Body of pancreas (tissue), 4 donors: Measurements from ENCODE around the gene EXT2. TPM values are rescaled to one million over a fixed set of nuclear protein-coding genes. Genes with fewer than 3 reads are reported as not detected.
A peak's percentile ranks its signal among the peaks of the same experiment; 100 is the strongest.

Source experiments
- ATAC-seq: fragments of 150-250 bp; one replicate; pipeline ENCODE4 v1.9.1; 2016
- DNase-seq, 4 donors: peaks; one replicate each; pipeline ENCODE4 v3.0.0-alpha.2; 2019
- H3K27ac ChIP-seq, 4 donors: fragments of 200-600 bp; sonication (generic); 1 replicate in 3 of 4; 2 replicates in 1 of 4; pipeline versions ENCODE4 v1.5.1 to v1.6.1; 2016 to 2019; ENCODE audit warnings: mild to moderate bottlenecking in 1 of 4, mixed read lengths in 1 of 4, moderate library complexity in 1 of 4
- H3K27me3 ChIP-seq, 2 donors: fragments of 200-600 bp; sonication (generic); one replicate each; pipeline ENCODE4 v1.6.0; 2016; ENCODE audit warnings: mild to moderate bottlenecking in 1 of 2
- H3K36me3 ChIP-seq, 2 donors: fragments of 200-600 bp; sonication (generic); replicated peaks in 1 of 2; 2 replicates each; pipeline ENCODE4 v1.5.1; 2016; ENCODE audit warnings: low read depth in 2 of 2; ENCODE audit not compliant: insufficient read depth in 1 of 2
- H3K4me1 ChIP-seq: fragments of 200-600 bp; sonication (generic); one replicate; pipeline ENCODE4 v1.6.0; 2016
- H3K4me3 ChIP-seq, 2 donors: fragments of 200-600 bp; sonication (generic); 1 replicate in 1 of 2; 2 replicates in 1 of 2; pipeline ENCODE4 v1.5.1; 2016 to 2019
- H3K9me3 ChIP-seq, 3 donors: fragments of 200-600 bp; sonication (generic); 1 replicate in 2 of 3; 2 replicates in 1 of 3; pipeline ENCODE4 v1.5.1; 2016
- CTCF ChIP-seq, 7 experiments: fragments of 450-650 bp in 4 of 7; fragments of 200-600 bp in 3 of 7; sonication (generic) in 3 of 7; IDR thresholded peaks; one replicate each; pipeline ENCODE4 v1.5.1; 2016 to 2019; ENCODE audit warnings: antibody characterized with exemption in 7 of 7
- POLR2A ChIP-seq, 3 donors: fragments of 450-650 bp; IDR thresholded peaks; one replicate each; pipeline ENCODE4 v1.6.1; 2016; ENCODE audit warnings: antibody characterized with exemption in 3 of 3, mild to moderate bottlenecking in 2 of 3
- WGBS, 2 donors: methylation state at CpG; one replicate each; pipeline ENCODE4 v1.1.5; 2017; 5-methylcytosine and 5-hydroxymethylcytosine counted together
- intact Hi-C: fragments of 100-400 bp; cut with DNase I; formaldehyde crosslinking; loops from one replicate; pipeline ENCODE4 v1.15.1; 2023
- total RNA-seq, 2 donors: library from RNA; depleted of rRNA; stranded (reverse); fragments of >200 nt; gene quantifications; one replicate each; pipeline ENCODE4 v1.1.0, GENCODE V29; 2016

EXT2 gene
- total RNA-seq, 2 donors from 2014 or later, result 21.4 to 34.2 TPM

DNA sequence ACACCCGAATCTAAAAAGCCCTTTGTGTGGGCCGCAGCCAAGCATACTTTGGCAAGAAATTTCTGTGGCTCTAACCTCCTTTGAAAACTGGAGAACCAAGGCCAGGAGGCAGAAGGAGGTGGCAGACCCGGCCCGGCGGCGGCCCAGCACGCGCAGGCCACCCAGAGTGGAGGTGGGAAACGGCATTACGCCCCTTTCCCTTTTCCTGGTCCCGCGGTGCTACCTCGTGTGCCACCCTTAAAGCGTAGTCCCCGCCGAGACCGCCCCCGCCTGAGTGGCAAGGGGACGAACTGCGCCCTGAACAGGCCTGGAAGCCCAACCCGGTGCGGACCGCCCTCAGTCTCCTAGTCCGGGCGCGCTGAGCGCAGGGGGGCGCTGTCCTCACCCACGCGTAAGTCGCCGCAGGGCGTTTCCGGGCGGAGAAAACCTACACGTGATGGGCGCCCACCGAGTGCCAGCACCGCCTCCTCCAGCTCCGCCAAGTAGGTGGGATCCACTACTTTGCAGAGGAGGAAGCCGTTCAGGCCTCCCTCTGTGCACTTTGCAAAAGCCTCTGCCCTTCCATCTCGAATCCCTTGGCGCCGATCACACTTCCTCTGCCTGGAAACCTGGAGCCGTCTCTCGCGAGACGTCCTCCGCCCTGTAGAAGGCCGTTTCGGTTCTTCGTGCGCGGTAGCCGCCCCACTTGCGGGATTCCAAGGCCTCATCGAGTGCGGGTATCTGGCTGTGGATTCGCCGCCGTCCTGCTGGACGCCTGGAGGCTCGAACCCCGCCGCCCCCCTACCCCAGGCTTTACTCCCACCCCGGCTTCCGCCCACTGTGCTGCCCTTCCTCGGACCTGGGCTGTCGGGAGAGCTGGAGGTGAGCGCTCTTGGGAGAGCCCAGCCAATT is 29.4 kb upstream of the EXT2 start, which contains the start of gene ACCS:
Gene ACCS (plus strand): TSS at position 430 of the 891 bp plus-strand sequence. CDS start 1,358 bp downstream, outside the sequence.
- Histone ChIP-seq H3K4me1 (peaks cover 11% of the 10 kb centered on the region), H3K27ac (peak within 1 kb of the TSS; percentile 89 to 94 (median 90)), H3K9me3 (no peaks in the 10 kb centered on the region), H3K4me3 (peak within 1 kb of the TSS; percentile 70 to 73), H3K27me3 (no peaks in the 10 kb centered on the region), H3K36me3 (no peaks in the 10 kb centered on the region)
- peak; percentile 94 for ATAC-seq
- TF ChIP-seq POLR2A (IDR thresholded peaks at IDR 0.05) (peak; percentile 66 to 85 (median 81)), CTCF (IDR thresholded peaks at IDR 0.05) (peak; percentile 75 to 96 (median 91))
- intact Hi-C loops, result no loop called here
- WGBS, 2 donors, result 0% methylated on average over 43 to 70 of the region's 70 CpGs
- peak; percentile 96 to 98 (median 96) for DNase-seq

GRCh38 chr11:44066732-44067141 is 28.7 kb upstream of the EXT2 start:
- WGBS, 2 donors, result 18% methylated on average over 10 of the region's 10 CpGs
- ATAC-seq (peak; percentile 51), DNase-seq (peak; percentile 11 to 40 (median 23))
- Histone ChIP-seq H3K27me3 (no peaks in the 10 kb centered on the region), H3K4me1 (peaks cover 11% of the 10 kb centered on the region), H3K4me3 (peak overlapping the region; percentile 70 to 73), H3K36me3 (peaks cover 0 to 1% of the 10 kb centered on the region in 2 donors), H3K9me3 (no peaks in the 10 kb centered on the region), H3K27ac (peak overlapping the region; percentile 89 to 94 (median 90))
- intact Hi-C loops, result no loop called here
- TF ChIP-seq POLR2A (IDR thresholded peaks at IDR 0.05) (no peak), CTCF (IDR thresholded peaks at IDR 0.05) (no peak)

DNA sequence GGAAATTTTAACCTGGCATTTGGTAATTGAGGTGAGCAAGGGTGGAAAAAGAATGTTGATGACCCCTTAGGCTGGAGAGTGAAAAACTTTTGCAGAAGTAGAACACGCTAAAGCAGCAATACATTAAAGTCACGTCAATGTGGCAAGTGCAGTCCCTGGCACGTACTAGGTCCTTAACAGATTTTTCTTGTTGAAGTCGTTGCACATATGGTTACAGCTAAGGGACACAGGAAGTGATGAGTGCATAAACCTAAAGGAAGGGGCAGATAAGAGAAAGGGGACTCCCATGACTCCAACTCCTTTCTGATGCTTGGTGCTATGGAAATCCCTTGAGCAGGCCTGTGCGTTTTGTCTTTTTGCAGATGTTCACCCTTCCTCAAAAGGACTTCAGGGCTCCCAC is 28.2 kb upstream of the EXT2 start:
- ATAC-seq (no peak), DNase-seq (no peak)
- H3K4me1 ChIP-seq, result peaks cover 11% of the 10 kb centered on the region
- H3K27ac ChIP-seq, result peak overlapping the region in 2 of 4 donors; percentile 90 to 91
- peaks cover 0 to 1% of the 10 kb centered on the region in 2 donors for H3K36me3 ChIP-seq
- TF ChIP-seq POLR2A (IDR thresholded peaks at IDR 0.05) (no peak), CTCF (IDR thresholded peaks at IDR 0.05) (no peak)
- H3K27me3 ChIP-seq, result no peaks in the 10 kb centered on the region
- H3K9me3 ChIP-seq, result no peaks in the 10 kb centered on the region
- WGBS, 2 donors, result 60 to 88% methylated on average over 5 of the region's 5 CpGs
- intact Hi-C loops, result no loop called here
- no peak overlapping the region for H3K4me3 ChIP-seq

DNA sequence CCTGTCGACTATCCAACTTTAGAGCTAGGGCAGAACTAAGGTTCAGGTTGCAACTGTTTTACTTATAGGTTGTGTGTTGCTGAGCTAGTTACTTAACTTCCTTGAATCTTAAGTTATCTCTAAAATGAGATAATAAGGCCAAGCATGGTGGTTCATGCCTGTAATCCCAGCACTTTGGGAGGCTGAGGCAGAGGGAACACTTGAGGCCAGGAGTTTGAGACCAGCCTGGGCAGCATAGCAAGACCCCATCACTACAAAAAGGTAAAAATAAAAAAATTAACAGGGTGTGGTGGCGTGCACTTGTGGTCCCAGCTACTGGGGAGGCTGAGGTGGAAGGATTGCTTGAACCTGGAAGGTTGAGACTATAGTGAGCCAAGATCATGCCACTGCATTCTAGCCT is 27.3 kb upstream of the EXT2 start:
- Histone ChIP-seq H3K9me3 (no peaks in the 10 kb centered on the region), H3K27me3 (no peaks in the 10 kb centered on the region), H3K27ac (no peak overlapping the region), H3K36me3 (peaks cover 0 to 1% of the 10 kb centered on the region in 2 donors), H3K4me3 (no peak overlapping the region), H3K4me1 (peaks cover 11% of the 10 kb centered on the region)
- ATAC-seq (no peak), DNase-seq (no peak)
- TF ChIP-seq POLR2A (IDR thresholded peaks at IDR 0.05) (no peak), CTCF (IDR thresholded peaks at IDR 0.05) (no peak)
- 96 to 100% methylated on average over 2 of the region's 2 CpGs for WGBS, 2 donors
- intact Hi-C loops, result no loop called here
